Urinary bladder (tissue), 4 donors: ENCODE results near the gene PRSS21. TPM values are rescaled to one million over a fixed set of nuclear protein-coding genes. Genes with fewer than 3 reads are reported as not detected.

ENCODE experiments used
- DNase-seq: peaks from one replicate; pipeline ENCODE4 v3.0.0-alpha.2; 2015; ENCODE audit errors: extremely low spot score
- H3K27ac ChIP-seq: one replicate; pipeline ENCODE4 v1.5.1; 2013; ENCODE audit warnings: low read depth, mild to moderate bottlenecking, moderate library complexity
- H3K36me3 ChIP-seq: one replicate; pipeline ENCODE4 v1.6.1; 2013; ENCODE audit warnings: mild to moderate bottlenecking, moderate library complexity; ENCODE audit not compliant: insufficient read depth
- H3K4me1 ChIP-seq: one replicate; pipeline ENCODE4 v1.6.1; 2013; ENCODE audit warnings: mild to moderate bottlenecking, moderate library complexity; ENCODE audit not compliant: insufficient read depth
- H3K4me3 ChIP-seq: one replicate; pipeline ENCODE4 v1.5.1; 2013; ENCODE audit warnings: low read depth, low read length
- WGBS: extraction: QIAGEN DNeasy Blood & Tissue Kit; methylation state at CpG from one replicate; pipeline ENCODE4 v1.1.7; 2013; 5-methylcytosine and 5-hydroxymethylcytosine counted together
- polyA plus RNA-seq: library from polyadenylated mRNA; stranded (reverse); fragments of 200-250 nt; gene quantifications from one replicate; pipeline ENCODE4 v1.2.3, GENCODE V29; 2013
- total RNA-seq: library from RNA; depleted of rRNA; stranded (reverse); fragments of >200 nt; gene quantifications from one replicate; pipeline ENCODE4 v1.2.3, GENCODE V29; 2014
- donor health status: healthy with polysubstance abuse.
- donor health status: healthy.

The PRSS21 gene
- total and polyA plus RNA-seq, 2 donors: 0.11 TPM; not detected in 1

DNA sequence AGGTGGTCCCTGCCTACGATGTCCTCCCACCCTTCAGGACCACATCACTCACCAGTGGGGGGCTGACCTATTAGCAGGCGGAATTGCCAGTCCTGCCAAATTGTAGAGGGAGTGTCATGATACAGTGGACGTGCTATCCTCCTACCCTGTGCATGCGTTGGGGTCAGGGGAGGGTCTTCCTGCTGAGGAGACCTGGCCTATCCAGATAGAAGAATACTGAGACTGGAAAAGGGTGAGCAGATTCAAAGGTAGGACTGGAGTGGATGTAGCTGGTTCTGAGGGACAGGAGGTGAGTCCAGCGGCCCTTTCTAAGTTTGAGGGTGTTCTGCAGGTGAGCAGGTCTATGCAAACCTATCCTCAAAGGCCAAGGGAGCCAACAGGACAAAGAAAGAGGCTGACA, 10.8 kb upstream of the PRSS21 start:
- WGBS: 74% methylated on average over 5 of the region's 5 CpGs
- no peak for DNase-seq
- Histone ChIP-seq H3K4me3 (no peak overlapping the region), H3K4me1 (no peaks in the 10 kb centered on the region), H3K27ac (no peak overlapping the region), H3K36me3 (no peaks in the 10 kb centered on the region)

DNA sequence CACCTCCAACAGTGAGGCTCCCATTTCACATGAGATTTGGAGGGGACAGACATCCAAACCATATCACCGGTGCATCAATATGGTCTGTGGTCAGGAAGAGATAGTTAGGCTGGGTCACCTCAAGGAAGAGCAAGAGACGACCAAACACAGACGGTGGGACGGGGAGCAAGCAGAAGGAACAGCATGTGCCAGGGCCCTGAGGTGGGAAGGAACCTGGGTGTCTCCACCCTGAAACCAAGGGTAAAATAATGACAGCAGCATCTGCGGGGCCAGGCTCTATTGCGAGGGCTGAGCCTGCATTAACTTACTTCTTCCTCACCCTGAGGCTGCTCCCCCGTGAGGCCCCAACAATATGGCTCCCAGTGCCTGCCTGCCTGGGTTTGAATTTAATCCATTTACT, 8.9 kb upstream of the PRSS21 start:
- Histone ChIP-seq H3K4me3 (no peak overlapping the region), H3K4me1 (no peaks in the 10 kb centered on the region), H3K36me3 (no peaks in the 10 kb centered on the region), H3K27ac (no peak overlapping the region)
- DNase-seq: no peak
- WGBS: 86% methylated on average over 7 of the region's 7 CpGs

- H3K36me3 ChIP-seq: no peaks in the 10 kb centered on the region
- no peaks in the 10 kb centered on the region for H3K4me1 ChIP-seq
- WGBS: 76% methylated on average over 3 of the region's 3 CpGs
- no peak overlapping the region for H3K27ac ChIP-seq
- no peak for DNase-seq
- H3K4me3 ChIP-seq: no peak overlapping the region
Measured at GRCh38 chr16:2809149-2809760, 7.8 kb upstream of the PRSS21 start.

DNA sequence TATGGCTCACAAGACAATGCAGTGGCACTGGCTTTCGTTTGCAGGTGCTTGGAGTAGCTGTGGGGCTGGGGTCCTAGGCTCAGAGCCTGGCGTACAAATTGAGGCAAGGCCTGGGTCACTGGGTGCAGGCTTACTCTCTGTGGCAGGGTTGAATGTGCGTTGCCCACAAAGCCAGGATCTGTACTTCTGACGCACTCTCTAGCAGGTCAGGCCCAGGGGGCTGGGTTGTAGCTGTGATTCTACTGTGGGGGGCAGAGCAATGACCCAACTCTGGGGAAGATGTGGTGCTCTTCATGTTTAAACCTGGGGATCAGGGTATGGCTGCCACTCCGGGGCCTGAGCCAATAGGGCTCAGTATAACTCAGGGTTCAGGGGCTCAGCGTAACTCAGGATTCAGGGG, 6.4 kb upstream of the PRSS21 start:
- no peaks in the 10 kb centered on the region for H3K4me1 ChIP-seq
- 80% methylated on average over 6 of the region's 6 CpGs for whole genome bisulfite sequencing
- no peak overlapping the region for H3K4me3 ChIP-seq
- no peak for DNase-seq
- H3K36me3 ChIP-seq: no peaks in the 10 kb centered on the region
- no peak overlapping the region for H3K27ac ChIP-seq

GRCh38 chr16:2811703-2812471, 5.2 kb upstream of the PRSS21 start:
- no peaks in the 10 kb centered on the region for H3K36me3 ChIP-seq
- no peak overlapping the region for H3K27ac ChIP-seq
- H3K4me3 ChIP-seq: no peak overlapping the region
- DNase-seq: no peak
- 61% methylated on average over 15 of the region's 15 CpGs for WGBS
- no peaks in the 10 kb centered on the region for H3K4me1 ChIP-seq

DNA sequence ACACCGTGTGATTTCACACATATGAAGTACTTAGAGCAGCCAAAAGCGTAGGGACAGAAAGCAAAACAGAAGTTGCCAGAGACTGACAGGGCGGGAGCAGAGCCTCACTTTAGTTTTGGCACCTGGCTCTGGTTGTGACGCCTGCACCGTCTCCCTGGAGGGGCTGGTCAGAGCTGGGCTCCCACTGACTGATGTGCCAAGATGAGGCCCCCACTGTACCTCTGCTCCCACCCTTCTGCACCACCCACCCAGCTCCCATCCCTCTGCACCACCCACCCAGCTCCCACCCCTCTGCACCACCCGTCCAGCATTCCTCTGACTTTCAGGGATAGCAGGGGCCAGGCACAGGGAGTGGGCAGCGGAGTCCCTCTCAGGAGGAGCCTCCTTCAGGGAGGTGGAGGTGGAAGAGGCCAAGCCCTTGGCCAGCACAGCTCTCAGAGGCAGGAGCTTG, 3.2 kb upstream of the PRSS21 start:
- H3K27ac ChIP-seq: no peak overlapping the region
- WGBS: 64% methylated on average over 7 of the region's 7 CpGs
- DNase-seq: no peak
- H3K36me3 ChIP-seq: no peaks in the 10 kb centered on the region
- no peaks in the 10 kb centered on the region for H3K4me1 ChIP-seq
- no peak overlapping the region for H3K4me3 ChIP-seq

DNA sequence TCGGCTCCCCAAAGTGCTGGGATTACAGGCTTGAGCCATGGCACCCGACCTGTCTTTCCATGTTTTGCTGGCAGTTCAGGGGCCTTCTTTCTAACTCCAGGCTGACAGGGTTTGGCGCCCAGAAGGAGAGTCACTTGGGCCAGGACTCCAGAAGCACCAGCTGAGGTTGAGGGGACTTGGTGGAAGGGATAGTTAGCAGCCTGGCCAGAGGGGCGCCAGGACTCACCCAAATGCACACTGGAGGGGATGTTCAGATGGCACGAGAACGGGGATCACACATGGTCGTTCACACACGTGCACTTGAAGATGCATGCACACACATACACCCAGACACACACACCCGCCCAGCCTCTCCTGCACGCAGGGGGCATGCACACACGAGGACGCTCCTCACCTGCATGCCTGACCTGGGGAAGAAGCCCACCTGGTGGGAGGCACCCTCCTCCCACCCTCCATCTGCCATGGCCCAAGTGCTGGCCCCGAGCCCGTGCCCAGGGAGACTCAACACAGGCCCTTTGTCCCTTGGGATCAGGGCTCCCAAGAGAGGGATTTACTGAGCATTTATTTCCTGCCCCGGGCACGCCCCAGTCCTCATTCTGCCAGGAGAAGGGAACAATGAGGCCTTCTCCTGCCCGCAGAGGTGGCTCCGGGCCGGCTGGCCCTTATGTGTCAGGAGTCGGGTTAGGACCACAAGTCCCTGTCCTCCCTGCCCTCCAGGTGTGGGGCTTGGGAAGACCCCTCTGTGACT, 2.3 kb upstream of the PRSS21 start:
- DNase-seq: no peak
- 82% methylated on average over 20 of the region's 20 CpGs for WGBS

DNA sequence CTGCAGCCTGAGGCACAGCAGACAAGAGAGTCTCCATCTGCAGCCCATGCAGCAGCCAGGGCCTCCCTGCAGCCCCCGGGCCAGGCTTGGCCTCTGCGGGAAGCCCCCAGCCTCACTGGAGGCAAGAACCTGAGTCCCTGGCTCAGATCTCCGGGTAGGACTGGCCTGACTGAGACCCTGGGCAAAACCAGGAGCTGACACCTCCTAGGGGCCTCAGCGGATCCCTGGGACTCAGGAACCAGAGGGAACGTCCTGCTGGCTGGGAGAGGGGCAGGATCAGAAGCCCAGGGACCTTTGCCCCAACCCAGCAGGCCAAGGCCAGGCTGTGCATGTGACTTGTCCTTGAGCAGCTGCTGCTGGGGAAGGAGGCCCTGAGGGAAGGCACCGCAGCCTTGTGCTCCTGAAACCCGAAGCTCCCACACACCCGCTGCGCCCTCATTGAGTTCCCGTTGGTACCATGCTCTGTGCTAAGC, 1.7 kb upstream of the PRSS21 start:
- H3K4me1 ChIP-seq: no peaks in the 10 kb centered on the region
- H3K27ac ChIP-seq: no peak overlapping the region
- no peak for DNase-seq
- H3K4me3 ChIP-seq: no peak overlapping the region
- no peaks in the 10 kb centered on the region for H3K36me3 ChIP-seq
- 70% methylated on average over 10 of the region's 10 CpGs for WGBS

More for the DNA sequence above, 2.3 kb upstream of the PRSS21 start:
- no peaks in the 10 kb centered on the region for H3K4me1 ChIP-seq
- no peak overlapping the region for H3K4me3 ChIP-seq
- H3K27ac ChIP-seq: no peak overlapping the region
- no peaks in the 10 kb centered on the region for H3K36me3 ChIP-seq

DNA sequence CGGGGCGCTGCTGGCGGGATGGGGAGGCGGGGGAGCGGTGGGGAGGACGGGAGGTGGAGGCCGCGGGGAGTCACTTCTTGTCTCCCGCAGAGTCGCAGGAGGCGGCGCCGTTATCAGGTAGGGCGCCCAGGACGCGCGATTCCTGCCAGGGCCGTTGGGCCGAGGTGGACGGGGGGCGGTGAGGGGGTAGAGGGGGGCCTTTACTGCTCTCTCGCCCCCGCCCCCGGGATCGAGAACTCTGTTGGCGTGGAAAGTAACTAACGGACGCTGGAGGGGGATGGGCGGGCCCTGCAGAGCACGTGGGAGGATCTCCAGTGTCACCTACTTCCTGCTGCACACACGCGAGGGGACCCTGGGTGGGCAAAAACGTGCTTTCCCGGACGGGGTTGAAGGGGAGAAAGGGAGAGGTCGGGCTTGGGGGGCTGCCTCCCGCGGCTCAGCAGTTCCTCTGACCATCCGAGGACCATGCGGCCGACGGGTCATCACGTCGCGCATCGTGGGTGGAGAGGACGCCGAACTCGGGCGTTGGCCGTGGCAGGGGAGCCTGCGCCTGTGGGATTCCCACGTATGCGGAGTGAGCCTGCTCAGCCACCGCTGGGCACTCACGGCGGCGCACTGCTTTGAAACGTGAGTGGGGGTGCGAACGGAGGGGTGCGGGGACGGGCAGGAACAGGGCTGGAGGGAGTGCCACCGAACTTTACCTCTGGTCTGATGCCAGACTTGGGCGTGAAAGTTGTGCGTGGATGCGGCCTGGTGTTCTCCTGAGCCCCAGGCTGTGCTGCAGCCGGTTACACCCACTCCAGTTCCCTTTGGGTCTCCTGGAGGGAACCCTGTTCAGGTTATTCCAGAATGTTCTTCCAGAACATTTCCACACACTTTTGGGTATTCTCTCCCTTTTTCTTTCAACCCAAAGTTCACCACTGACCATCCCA, 569 bp downstream of the PRSS21 start:
- H3K4me3 ChIP-seq: no peak overlapping the region
- no peak for DNase-seq
- H3K4me1 ChIP-seq: no peaks in the 10 kb centered on the region
- no peaks in the 10 kb centered on the region for H3K36me3 ChIP-seq
- no peak overlapping the region for H3K27ac ChIP-seq
- 75% methylated on average over 68 of the region's 68 CpGs for WGBS

GRCh38 chr16:2818272-2818876, 1.3 kb downstream of the PRSS21 start:
- 83% methylated on average over 10 of the region's 10 CpGs for whole genome bisulfite sequencing
- Histone ChIP-seq H3K27ac (no peak overlapping the region), H3K4me1 (no peaks in the 10 kb centered on the region), H3K4me3 (no peak overlapping the region), H3K36me3 (no peaks in the 10 kb centered on the region)
- no peak for DNase-seq

GRCh38 chr16:2819179-2819938, 2.3 kb downstream of the PRSS21 start:
- Histone ChIP-seq H3K4me3 (no peak overlapping the region), H3K36me3 (no peaks in the 10 kb centered on the region), H3K4me1 (no peaks in the 10 kb centered on the region), H3K27ac (no peak overlapping the region)
- DNase-seq: no peak
- 79% methylated on average over 18 of the region's 18 CpGs for WGBS
